ENCODE measurements around the gene MCC.
"Not testable (repeated sequence)": the region's sequence is repeated elsewhere in the genome, so short reads cannot be mapped to it uniquely, and the experiment has no call there.

Gene MCC

GRCh38 chr5:113085084-113085414 lies 403.2 kb downstream of the MCC start:
- DNase-seq (ENCODE audit: low read depth, low spot score), result no peak

GRCh38 chr5:113084402-113085083 lies 403.7 kb downstream of the MCC start:
- no peak for DNase-seq (ENCODE audit: low read depth, low spot score)

DNA sequence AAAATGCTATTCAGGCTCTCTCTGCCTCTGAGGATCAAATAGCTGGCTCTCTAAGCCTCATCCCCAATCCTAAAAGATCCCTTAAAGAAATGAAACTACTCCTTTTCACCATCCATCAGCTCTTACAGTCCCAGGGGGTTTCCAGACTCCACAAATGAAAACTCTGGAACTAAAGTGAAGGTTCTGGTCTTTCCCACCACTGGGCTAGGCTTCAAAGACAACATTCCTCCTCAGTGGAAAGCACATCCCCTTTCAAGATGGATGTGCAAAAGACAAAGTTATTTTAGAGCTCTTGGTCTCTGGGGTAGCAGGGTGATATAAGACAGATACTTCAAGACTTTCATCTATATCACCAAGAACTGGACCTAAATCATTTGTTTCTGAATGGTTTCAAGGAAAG lies 404.8 kb downstream of the MCC start:
- DNase-seq (ENCODE audit: low read depth, low spot score), result no peak

DNA sequence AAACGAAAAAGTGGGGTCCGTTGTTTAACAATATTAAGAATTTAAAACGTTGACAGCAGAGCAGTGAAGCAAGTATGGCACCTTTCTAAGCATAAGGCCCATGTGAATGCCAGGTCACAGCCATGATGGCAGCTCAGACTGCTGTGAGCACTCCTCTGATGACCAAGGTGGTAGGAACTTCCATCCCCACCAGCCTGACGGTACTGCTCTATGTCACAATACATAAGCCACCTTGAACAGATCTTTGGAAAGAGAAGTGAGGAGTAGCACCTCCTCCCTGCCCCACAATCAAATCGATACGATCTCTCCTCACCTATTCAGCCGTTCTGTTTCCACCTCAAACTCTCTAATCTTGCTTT lies 405.7 kb downstream of the MCC start:
- no peak for DNase-seq (ENCODE audit: low read depth, low spot score)

- no peak for DNase-seq (ENCODE audit: low read depth, low spot score)
Observed at GRCh38 chr5:113081881-113082546, 406.2 kb downstream of the MCC start.

DNA sequence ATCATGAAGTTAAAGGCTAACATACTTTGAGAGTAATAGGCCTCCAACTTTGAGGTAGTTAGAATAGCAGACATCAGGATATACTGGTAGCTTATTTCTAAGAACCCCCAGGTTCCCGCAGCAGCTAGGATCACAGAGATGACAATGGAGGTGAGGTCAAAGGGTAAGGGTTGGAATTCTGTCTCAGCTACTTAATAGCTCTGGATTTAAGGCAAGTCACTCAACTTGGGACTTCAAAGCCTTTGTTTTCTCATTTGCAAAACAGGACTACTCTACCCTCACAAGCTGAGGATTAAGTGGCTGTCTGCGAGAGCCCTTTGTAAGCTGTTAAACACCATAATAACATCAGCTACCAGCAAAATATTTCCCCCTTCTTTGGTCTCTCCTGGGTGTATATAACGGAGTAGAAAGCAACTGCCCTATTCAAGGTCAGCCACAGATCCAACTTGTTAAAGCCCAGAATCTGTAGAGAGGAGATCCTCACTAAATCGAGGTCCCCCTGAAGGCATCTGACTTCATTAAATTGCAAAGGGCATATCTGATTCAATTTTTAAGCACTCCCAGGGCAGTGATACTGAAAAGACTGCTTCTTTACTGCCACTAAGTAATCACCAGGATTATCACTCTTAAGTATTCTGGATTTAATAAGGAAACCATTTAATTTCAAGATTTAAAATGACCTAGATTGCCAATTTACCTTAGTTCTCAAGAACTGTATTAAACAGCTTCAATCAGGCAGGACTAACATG lies 407.0 kb downstream of the MCC start:
- DNase-seq (ENCODE audit: low read depth, low spot score), result no peak

GRCh38 chr5:113076649-113077048 lies 411.6 kb downstream of the MCC start:
- not testable (repeated sequence) for DNase-seq (ENCODE audit: low read depth, low spot score)

DNA sequence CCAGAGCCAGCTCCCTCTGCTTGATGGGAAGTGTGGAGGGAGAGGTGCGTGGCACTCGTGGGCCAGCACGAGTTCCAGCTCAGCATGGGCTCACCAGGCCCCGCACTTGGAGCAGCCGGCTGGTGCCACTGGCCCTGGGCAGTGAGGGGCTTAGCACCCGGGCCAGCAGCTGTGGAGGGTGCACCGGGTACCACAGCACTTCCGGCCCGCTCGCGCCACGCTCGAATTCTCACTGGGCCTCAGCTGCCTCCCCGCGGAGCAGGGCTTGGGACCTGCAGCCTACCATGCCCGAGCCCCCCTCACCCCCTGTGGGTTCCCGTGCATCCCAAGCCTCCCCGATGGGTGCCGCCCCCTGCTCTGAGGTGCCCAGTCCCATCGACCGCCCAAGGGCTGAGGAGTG lies 413.2 kb downstream of the MCC start:
- no peak for DNase-seq (ENCODE audit: low read depth, low spot score)

DNA sequence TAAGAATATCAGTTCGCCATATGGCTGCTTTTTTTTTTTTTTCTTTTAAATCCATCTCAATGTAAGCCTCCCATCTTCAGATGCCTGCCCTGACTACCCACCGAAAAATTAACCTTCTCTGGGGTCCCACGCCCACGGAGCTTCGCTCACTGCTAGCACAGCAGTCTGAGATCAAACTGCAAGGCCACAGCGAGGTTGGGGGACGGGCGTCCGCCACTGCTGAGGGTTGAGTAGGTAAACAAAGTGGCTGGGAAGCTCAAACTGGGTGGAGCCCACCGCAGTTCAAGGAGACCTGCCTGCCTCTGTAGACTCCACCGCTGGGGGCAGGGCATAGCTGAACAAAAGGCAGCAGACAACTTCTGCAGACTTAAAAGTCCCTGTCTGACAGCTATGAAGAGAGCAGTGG lies 414.6 kb downstream of the MCC start:
- not testable (repeated sequence) for DNase-seq (ENCODE audit: low read depth, low spot score)

DNA sequence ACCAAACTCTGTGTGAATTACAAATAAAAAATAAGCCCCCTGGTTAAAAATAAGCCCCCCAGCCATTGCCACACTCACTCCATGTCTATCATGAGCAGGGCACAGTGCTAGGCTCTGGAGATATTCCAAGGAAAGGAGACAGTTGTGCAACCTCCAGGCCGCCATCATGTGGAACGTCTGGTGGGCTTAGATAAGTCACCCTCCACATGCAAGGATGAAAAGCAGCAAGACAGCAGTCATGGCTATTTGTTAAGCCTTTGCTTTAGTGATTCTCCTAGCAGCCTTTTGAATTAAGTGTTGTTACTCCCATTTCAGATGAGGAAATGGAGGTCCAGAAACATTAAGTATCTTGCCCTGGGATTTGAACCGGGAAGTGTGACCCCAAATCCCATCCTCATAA lies 416.9 kb downstream of the MCC start:
- DNase-seq (ENCODE audit: low read depth, low spot score), result no peak

- DNase-seq (ENCODE audit: low read depth, low spot score), result no peak
Observed at GRCh38 chr5:113070901-113071300, 417.4 kb downstream of the MCC start.

- no peak for DNase-seq (ENCODE audit: low read depth, low spot score)
Observed at GRCh38 chr5:113068559-113068958, 419.7 kb downstream of the MCC start.

- no peak for DNase-seq (ENCODE audit: low read depth, low spot score)
Observed at GRCh38 chr5:113067635-113068344, 420.5 kb downstream of the MCC start.

- DNase-seq (ENCODE audit: low read depth, low spot score), result no peak
Observed at GRCh38 chr5:113065626-113066025, 422.6 kb downstream of the MCC start.

- DNase-seq (ENCODE audit: low read depth, low spot score), result no peak
Observed at GRCh38 chr5:113064806-113065205, 423.4 kb downstream of the MCC start.

DNA sequence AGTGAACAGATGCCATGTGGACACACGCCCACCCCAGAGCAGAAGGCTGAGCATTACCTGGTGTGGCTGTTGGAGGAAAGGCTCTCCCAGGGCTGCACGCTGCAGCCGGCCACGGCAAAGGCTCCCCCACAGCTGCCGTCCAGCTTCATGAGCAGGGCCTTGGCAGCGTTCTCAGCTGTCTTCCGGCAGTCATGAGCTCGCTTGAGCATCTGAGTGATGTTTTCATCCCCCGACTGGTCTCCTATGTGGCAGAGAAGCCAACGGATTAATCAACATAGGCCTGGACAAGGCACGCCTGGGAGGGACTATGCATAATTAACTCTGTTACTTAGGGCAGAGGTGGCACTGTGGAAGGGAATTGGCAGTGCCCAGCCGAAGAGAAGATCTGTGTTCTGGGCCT lies 424.3 kb downstream of the MCC start:
- no peak for DNase-seq (ENCODE audit: low read depth, low spot score)

DNA sequence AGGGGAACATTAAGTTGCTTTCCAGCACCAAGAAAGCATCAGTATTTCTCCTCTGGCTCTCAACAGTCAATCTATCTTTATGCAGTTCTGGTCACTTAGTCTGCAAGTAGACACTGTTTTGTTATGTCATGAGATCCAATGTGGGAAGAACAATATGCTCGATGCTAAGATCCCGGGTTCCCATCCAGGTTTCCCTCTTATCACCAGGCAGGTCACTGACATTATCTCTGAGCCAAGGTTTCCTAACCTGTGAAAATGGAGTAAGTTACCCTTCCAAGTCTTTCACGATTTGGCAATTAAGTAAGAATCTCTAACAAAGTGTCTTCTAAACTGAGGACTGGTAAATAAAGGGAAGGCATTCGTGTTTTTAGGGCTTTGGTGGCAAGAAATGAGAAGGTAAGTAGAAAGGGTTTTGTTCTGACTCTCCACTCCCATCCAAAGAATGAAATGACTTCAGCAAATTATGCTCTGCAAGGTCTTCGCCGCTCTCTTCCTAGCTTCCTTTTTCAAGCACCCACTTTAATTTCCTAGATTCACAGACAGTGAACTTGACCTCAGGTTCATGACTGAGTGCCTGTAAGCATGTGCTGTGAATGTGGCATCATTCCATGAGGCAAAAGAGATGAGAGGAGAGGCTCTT lies 425.3 kb downstream of the MCC start:
- no peak for DNase-seq (ENCODE audit: low read depth, low spot score)

DNA sequence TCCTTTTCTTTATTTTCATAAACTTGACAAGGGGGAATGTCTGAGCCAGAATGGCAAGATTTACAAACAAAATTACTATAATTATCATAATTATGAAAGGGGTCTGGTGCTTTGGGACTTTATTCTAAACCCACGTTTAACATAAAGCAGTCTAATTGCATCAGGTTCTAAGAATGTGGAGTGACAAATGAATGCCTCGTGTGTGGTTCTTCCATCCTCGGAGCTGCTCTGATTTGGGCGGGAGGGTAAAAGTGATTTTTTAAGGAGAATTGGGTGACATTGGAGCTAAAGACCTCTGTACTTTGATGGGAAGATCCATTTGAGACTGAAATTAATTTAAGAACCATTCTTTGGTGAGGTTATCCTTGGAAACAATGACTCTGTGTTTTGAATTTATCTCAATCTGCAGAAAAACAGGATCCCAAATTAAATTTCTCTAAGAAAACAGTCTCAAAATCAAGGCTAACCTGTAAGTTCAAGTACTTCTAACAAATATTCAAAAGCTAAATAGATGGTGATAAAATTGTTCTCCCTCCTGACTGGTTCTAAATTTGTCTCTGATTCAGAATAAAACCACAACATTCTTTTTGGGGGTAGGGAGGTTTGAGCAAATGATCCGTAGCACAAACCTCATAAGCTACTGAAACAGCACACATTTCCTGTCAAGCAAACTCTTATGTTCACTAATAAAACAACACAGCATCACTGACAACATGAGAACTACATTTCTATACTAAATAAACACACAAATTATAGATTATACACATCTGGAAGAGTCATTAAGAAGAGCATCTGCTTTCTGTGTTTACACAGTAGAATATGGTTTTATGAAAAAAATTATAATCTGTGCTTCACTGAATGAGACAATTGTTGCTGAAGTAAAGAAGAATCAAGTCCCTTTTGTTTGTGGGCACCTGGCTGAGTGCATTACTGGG lies 426.1 kb downstream of the MCC start:
- no peak for DNase-seq (ENCODE audit: low read depth, low spot score)

DNA sequence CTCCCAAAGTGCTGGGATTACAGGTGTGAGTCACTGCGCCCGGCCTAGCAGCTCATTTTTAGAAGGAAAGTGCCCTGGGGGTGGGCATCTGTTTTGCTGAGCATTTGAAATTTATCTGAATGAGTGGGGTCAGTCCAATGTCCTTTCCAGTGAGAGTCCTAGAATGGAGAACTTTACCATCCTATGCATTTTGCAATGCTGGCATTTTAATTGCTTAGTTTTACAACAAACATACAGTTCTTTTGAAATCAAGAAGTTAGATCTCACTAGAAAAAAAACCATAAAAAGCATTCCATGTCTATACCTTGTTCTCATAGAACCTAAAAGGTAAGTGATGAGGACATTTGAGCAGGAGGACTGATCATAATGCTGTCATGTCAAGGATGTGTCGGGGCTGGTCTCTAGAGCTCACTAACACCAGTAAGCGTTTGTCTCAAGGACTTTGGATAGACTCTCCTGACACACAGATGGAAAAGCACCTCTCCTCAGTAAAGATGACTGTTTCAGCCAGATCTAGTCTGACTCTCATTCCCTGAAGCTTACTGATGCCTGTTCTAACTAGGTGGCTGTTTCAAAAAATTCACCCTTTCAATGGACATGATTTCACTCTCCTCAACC lies 427.7 kb downstream of the MCC start:
- DNase-seq (ENCODE audit: low read depth, low spot score), result no peak

Measured in activated naive CD8-positive, alpha-beta T cell treated with anti-CD3 and anti-CD28 coated beads, Interleukin-2, amount 50 U/mL, for 16 hours (primary cell).